MM.1S (cell line): ENCODE measurements around the gene CREB3L2.
A peak's percentile ranks its signal among the peaks of the same experiment; 100 is the strongest.
"Not testable (repeated sequence)": the region's sequence is repeated elsewhere in the genome, so short reads cannot be mapped to it uniquely, and the experiment has no call there.

Source experiments
- DNase-seq: peaks from one replicate; pipeline ENCODE4 v3.0.0-alpha.2; 2015
- H2AFZ ChIP-seq: fragments of 300-600 bp; sonication (generic); 2 replicates; pipeline ENCODE4 v1.6.0; 2016; ENCODE audit warnings: antibody characterized with exemption, low read length
- H3F3A ChIP-seq: fragments of 300-600 bp; sonication (generic); 2 replicates; pipeline ENCODE4 v1.6.1; 2016; ENCODE audit warnings: mild to moderate bottlenecking, antibody characterized with exemption, low read length, moderate library complexity, mixed read lengths; ENCODE audit not compliant: insufficient read depth
- H3K27ac ChIP-seq: fragments of 300-600 bp; sonication (generic); 2 replicates; pipeline ENCODE4 v1.5.1; 2016; ENCODE audit warnings: mild to moderate bottlenecking, low read length
- H3K27me3 ChIP-seq: fragments of 300-600 bp; sonication (generic); replicated peaks from 2 replicates; pipeline ENCODE4 v1.6.0; 2016; ENCODE audit warnings: low read length; ENCODE audit not compliant: insufficient read depth
- H3K36me3 ChIP-seq: fragments of 300-600 bp; sonication (generic); replicated peaks from 2 replicates; pipeline ENCODE4 v1.6.1; 2016; ENCODE audit warnings: mild to moderate bottlenecking, low read length, mixed read lengths; ENCODE audit not compliant: insufficient read depth
- H3K4me1 ChIP-seq: fragments of 300-600 bp; sonication (generic); 2 replicates; pipeline ENCODE4 v1.6.1; 2016; ENCODE audit warnings: low read length, mixed read lengths
- H3K4me2 ChIP-seq: fragments of 300-600 bp; sonication (generic); 2 replicates; pipeline ENCODE4 v1.6.0; 2016; ENCODE audit warnings: low read depth, low read length
- H3K4me3 ChIP-seq: fragments of 300-600 bp; sonication (generic); 2 replicates; pipeline ENCODE4 v1.5.1; 2016; ENCODE audit warnings: low read length, mixed read lengths
- H3K79me2 ChIP-seq: fragments of 300-600 bp; sonication (generic); 2 replicates; pipeline ENCODE4 v1.6.1; 2016; ENCODE audit warnings: mixed run types, low read length, mixed read lengths
- H3K9ac ChIP-seq: fragments of 300-600 bp; sonication (generic); 2 replicates; pipeline ENCODE4 v1.6.1; 2016; ENCODE audit warnings: low read length, mixed read lengths
- H3K9me2 ChIP-seq: fragments of 300-600 bp; sonication (generic); replicated peaks from 2 replicates; pipeline ENCODE4 v1.6.1; 2016; ENCODE audit warnings: mild to moderate bottlenecking, low read length, mixed read lengths; ENCODE audit not compliant: insufficient read depth
- H3K9me3 ChIP-seq: fragments of 300-600 bp; sonication (generic); replicated peaks from 2 replicates; pipeline ENCODE4 v1.6.1; 2016; ENCODE audit warnings: mild to moderate bottlenecking, low read length, mixed read lengths; ENCODE audit not compliant: insufficient read depth
- H4K20me1 ChIP-seq: fragments of 300-600 bp; sonication (generic); 2 replicates; pipeline ENCODE4 v1.6.1; 2016; ENCODE audit warnings: mild to moderate bottlenecking, low read length, moderate library complexity, mixed read lengths; ENCODE audit not compliant: insufficient read depth
- EZH2 ChIP-seq: fragments of 300-600 bp; sonication (generic); optimal IDR thresholded peaks from 2 replicates; pipeline ENCODE3; 2017; ENCODE audit warnings: low read depth, mild to moderate bottlenecking, antibody characterized with exemption, low read length, mixed read lengths
- EZH2phosphoT487 ChIP-seq: fragments of 300-600 bp; sonication (generic); IDR thresholded peaks from 2 replicates; pipeline ENCODE4 v1.6.1; 2018; ENCODE audit warnings: antibody characterized with exemption, low read length
- TF ChIP-seq, protein P1 (sequence below): fragments of 300-600 bp; sonication (generic); IDR thresholded peaks from 2 replicates; pipeline ENCODE4 v1.5.1; 2016; ENCODE audit warnings: antibody characterized with exemption, low read length, mixed read lengths

The CREB3L2 gene

DNA sequence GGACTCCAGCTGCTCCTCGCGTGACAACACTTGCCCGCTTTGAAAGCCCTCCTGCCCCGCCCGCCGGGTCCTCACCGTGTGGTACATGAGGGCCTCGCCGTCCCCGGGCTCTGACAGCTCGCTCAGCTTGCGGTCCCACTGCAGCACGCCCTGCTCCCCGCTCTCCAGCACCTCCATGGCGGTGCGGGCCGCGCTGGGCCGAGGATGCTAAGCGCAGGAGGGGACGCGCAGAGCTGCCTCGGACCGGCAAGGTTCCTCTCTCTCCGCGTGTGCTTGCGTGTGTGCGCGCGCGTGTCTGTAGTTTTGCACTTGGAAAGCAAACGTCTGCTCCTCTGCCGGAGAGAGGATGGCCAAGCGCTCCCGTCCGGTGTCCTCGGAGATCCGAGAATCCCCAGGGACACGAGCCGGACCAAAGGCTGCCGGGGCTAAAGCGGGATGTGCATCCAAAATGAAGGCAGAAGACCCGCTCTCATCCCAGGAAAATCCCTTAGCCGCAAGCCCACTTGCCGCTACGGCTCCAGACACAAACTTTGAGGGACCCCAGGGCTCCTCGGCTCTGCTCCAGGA lies at the start of gene CREB3L2:
Gene CREB3L2, minus strand, starts transcription at position 558 of the 567 bp plus-strand sequence. Its CDS starts 381 bp downstream, at position 177.
- Histone ChIP-seq H3K4me2 (peak within 1 kb of the TSS; percentile 76), H3K27me3 (no peaks in the 10 kb centered on the region), H3K79me2 (peaks cover 53% of the 10 kb centered on the region), H3K4me1 (peaks cover 22% of the 10 kb centered on the region), H3F3A (peaks cover 22% of the 10 kb centered on the region), H3K4me3 (peak within 1 kb of the TSS; percentile 90), H3K9me2 (no peaks in the 10 kb centered on the region), H4K20me1 (no peaks in the 10 kb centered on the region), H2AFZ (peak within 1 kb of the TSS; percentile 88), H3K9me3 (no peaks in the 10 kb centered on the region), H3K36me3 (no peaks in the 10 kb centered on the region), H3K27ac (peak within 1 kb of the TSS; percentile 80), H3K9ac (peak within 1 kb of the TSS; percentile 90)
- DNase-seq: peak; percentile 83
- TF ChIP-seq EZH2phosphoT487 (no peak), EZH2 (no peak)
- TF ChIP-seq, protein P1, sequence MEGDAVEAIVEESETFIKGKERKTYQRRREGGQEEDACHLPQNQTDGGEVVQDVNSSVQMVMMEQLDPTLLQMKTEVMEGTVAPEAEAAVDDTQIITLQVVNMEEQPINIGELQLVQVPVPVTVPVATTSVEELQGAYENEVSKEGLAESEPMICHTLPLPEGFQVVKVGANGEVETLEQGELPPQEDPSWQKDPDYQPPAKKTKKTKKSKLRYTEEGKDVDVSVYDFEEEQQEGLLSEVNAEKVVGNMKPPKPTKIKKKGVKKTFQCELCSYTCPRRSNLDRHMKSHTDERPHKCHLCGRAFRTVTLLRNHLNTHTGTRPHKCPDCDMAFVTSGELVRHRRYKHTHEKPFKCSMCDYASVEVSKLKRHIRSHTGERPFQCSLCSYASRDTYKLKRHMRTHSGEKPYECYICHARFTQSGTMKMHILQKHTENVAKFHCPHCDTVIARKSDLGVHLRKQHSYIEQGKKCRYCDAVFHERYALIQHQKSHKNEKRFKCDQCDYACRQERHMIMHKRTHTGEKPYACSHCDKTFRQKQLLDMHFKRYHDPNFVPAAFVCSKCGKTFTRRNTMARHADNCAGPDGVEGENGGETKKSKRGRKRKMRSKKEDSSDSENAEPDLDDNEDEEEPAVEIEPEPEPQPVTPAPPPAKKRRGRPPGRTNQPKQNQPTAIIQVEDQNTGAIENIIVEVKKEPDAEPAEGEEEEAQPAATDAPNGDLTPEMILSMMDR: no peak

DNA sequence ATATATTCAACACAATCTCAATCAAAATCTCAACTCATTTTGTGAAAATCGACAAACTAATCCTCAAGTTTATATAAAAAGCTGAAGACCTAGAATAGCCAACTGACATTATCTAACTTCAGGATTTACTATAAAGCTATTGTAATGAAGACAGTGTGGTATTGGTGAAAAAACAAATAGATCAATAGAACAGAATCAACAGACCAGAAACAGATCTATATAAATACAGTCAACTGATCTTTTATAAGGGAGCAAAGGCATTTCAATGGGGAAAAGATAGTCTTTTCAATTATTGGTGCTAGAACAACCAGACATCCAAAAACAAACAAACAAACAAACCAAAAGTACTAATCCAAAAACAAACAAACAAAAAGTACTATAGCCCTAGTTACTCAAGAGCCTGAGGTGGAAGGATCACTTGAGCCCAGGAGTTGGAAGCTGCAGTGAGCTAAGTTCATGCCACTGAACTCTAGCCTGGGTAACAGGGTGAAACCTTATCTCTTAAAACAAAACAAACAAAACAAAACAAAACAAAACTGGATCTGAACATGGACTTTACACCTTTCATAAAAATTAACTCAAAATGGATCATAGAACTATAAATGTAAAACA lies 47.7 kb upstream of the CREB3L2 start:
- Histone ChIP-seq H3K9me3 (peaks cover 4% of the 10 kb centered on the region; the same call in 1 of the 2 replicates), H3F3A (no peaks in the 10 kb centered on the region), H2AFZ (no peak overlapping the region), H3K27ac (no peak overlapping the region), H3K4me3 (no peak overlapping the region), H3K4me2 (no peak overlapping the region), H3K9me2 (no peaks in the 10 kb centered on the region), H3K27me3 (no peaks in the 10 kb centered on the region), H3K4me1 (no peaks in the 10 kb centered on the region), H3K36me3 (no peaks in the 10 kb centered on the region), H3K9ac (no peak overlapping the region), H3K79me2 (no peaks in the 10 kb centered on the region), H4K20me1 (no peaks in the 10 kb centered on the region)
- DNase-seq: no peak
- TF ChIP-seq EZH2phosphoT487 (no peak), EZH2 (no peak)

DNA sequence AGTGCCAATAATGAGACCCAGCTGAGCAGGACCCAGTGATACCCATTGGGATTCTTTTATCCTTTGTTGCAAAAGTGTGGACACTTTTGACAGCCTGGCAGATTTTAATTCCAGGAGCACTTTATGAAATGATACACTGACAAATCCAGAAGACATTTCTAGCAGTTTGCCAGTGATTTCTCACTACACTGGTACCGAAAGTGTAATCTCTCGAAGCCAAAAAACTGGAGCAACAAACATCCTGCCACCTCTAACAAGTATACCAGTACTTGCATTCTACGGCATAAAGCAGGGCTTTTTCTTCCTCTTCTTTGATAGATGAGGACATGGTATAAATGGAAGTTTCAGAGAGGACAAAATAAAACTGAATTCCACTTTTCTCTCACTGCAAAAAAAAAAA lies 46.0 kb upstream of the CREB3L2 start:
- Histone ChIP-seq H3K36me3 (no peaks in the 10 kb centered on the region), H3K79me2 (no peaks in the 10 kb centered on the region), H3K27me3 (no peaks in the 10 kb centered on the region), H4K20me1 (no peaks in the 10 kb centered on the region), H3K4me2 (no peak overlapping the region), H3K4me1 (no peaks in the 10 kb centered on the region), H3K9me2 (no peaks in the 10 kb centered on the region), H3K27ac (no peak overlapping the region), H3K9me3 (peaks cover 4% of the 10 kb centered on the region; the same call in 1 of the 2 replicates), H3F3A (no peaks in the 10 kb centered on the region), H3K9ac (no peak overlapping the region), H2AFZ (no peak overlapping the region), H3K4me3 (no peak overlapping the region)
- DNase-seq: no peak
- TF ChIP-seq EZH2phosphoT487 (no peak), EZH2 (no peak)
- TF ChIP-seq, protein P1: no peak

DNA sequence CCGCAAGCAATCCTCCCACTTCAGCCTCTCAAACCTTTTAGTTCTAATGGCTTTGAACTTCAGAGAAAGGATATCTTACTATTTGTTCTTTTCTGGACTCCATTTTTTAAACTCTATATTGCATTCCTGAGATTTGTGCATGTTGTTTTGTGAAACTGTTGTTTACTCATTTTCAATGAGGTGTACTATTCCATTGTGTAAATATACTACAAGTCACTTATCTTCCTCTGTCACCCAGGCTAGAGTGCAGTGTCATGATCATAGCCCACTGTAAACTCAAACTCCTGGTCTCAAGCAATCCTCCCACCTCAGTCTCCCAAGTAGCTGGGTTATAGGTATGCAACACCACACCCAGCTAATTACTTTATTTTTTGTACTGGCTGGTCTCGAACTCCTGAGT lies 43.0 kb upstream of the CREB3L2 start:
- H3K4me3 ChIP-seq: no peak overlapping the region
- no peak overlapping the region for H3K9ac ChIP-seq
- DNase-seq: no peak
- no peaks in the 10 kb centered on the region for H4K20me1 ChIP-seq
- no peaks in the 10 kb centered on the region for H3K9me2 ChIP-seq
- no peaks in the 10 kb centered on the region for H3K27me3 ChIP-seq
- H3F3A ChIP-seq: no peaks in the 10 kb centered on the region
- no peaks in the 10 kb centered on the region for H3K9me3 ChIP-seq
- TF ChIP-seq EZH2 (no peak), EZH2phosphoT487 (no peak)
- TF ChIP-seq, protein P1: no peak
- no peak overlapping the region for H3K4me2 ChIP-seq
- no peaks in the 10 kb centered on the region for H3K79me2 ChIP-seq
- no peak overlapping the region for H3K27ac ChIP-seq
- H3K36me3 ChIP-seq: no peaks in the 10 kb centered on the region
- H3K4me1 ChIP-seq: peaks cover 2% of the 10 kb centered on the region; the same call in 1 of the 2 replicates
- H2AFZ ChIP-seq: no peak overlapping the region

GRCh38 chr7:138040063-138040462 lies 38.2 kb upstream of the CREB3L2 start:
- H3K79me2 ChIP-seq, DNase-seq, H3K27me3 ChIP-seq, H3F3A ChIP-seq, H3K27ac ChIP-seq, H3K9me3 ChIP-seq, H3K9ac ChIP-seq, H3K4me3 ChIP-seq, H3K36me3 ChIP-seq, H3K9me2 ChIP-seq, H4K20me1 ChIP-seq, H2AFZ ChIP-seq, H3K4me1 ChIP-seq, H3K4me2 ChIP-seq: not testable (repeated sequence)
